ENCODE results near the gene SNAP25. TPM values are rescaled to one million over a fixed set of nuclear protein-coding genes. Genes with fewer than 3 reads are reported as not detected.
A peak's percentile ranks its signal among the peaks of the same experiment; 100 is the strongest.

SNAP25 gene
- total and polyA plus RNA-seq, 10 of the 15 experiments (the other 5 are each of a cell fraction or from before 2014, with no cell fraction given) = not detected

DNA sequence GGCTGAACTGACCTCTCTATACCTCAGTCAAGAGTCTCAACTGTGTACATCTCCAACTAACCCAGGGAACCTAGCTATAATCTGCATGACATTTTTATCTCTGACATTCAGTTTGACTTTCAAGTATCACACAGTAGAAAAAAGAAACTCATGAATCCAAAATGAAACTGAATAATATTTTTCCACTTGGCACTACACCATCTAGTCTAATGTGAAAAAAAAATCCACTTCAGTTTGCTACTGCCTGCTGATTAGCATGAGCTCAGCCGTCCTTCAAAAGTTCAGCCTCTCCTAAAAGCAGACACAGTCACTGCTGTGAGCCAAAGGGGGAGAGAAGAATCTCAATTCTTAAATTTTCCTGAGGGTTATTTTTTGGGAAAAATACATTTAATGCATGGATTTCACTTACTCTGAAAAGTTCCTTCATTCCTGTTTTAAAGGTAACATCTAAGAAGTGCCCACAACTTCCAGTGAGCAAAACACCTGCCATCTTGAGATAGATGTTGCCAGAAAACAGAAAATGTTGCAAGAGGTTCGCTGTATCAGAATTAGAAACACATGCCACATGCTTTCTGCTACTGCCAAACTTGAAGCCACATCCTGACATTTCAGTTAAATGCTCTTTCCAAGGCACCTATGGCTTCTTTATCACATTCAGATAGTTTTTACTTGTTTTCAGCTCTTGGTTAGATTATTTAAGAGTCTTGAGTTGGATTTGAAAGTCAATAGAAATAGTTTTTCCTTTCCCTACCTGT is 120.0 kb downstream of the SNAP25 start:
- peak; percentile 48 for ATAC-seq
- 22% methylated on average over 2 of the region's 2 CpGs for whole genome bisulfite sequencing (ENCODE audit: insufficient coverage, insufficient replicate concordance, low lambda C conversion rate, missing lambda C conversion rate)
- POLR2A ChIA-PET = interaction anchor here (1.9 kb wide), 1 partner anchor 9 kb away, joined by 6 read pairs; no protein-coding TSS in a partner anchor

More for the DNA sequence above, 120.0 kb downstream of the SNAP25 start:
- no TSS peak for BruUV-seq (replicated peaks)
- FAIRE-seq (no peak), DNase-seq (ENCODE audit: low read depth, low spot score) (no peak)
- Histone ChIP-seq H3K36me3 (ENCODE audit: control insufficient read depth in 2 of 2, insufficient read depth in 2 of 2, low read length in 1 of 2) (no peaks in the 10 kb centered on the region), H4K20me1 (ENCODE audit: control insufficient read depth, insufficient read depth) (no peaks in the 10 kb centered on the region), H3K9me3 (replicated peaks; ENCODE audit: control insufficient read depth, insufficient read depth, low read length) (no peaks in the 10 kb centered on the region; the same call in 2 of the 3 replicates), H3K4me2 (ENCODE audit: control insufficient read depth, insufficient read depth) (no peak overlapping the region), H3K79me2 (ENCODE audit: control insufficient read depth, insufficient read depth, low read length) (no peaks in the 10 kb centered on the region), H3K4me3 (no peak overlapping the region), H3K9ac (ENCODE audit: control insufficient read depth, insufficient read depth, low read length) (no peak overlapping the region), H3K27me3 (replicated peaks in 1 of 2; ENCODE audit: control insufficient read depth in 2 of 2, insufficient read depth in 2 of 2, low read length in 1 of 2) (peaks cover 0 to 2% of the 10 kb centered on the region in 2 experiments; a peak in 1 of 4 replicates), H3K4me1 (ENCODE audit: control insufficient read depth, insufficient read depth, low read length) (no peaks in the 10 kb centered on the region), H3K27ac (ENCODE audit: control insufficient read depth, insufficient read depth) (no peak overlapping the region), H2AFZ (ENCODE audit: control insufficient read depth, low read depth, low read length) (no peak overlapping the region)
- intact Hi-C loops (cut with micrococcal nuclease; ENCODE audit: unreplicated experiment) (no loop called here), in situ Hi-C loops (cut with MboI) (no loop called here)
- SMC1A ChIA-PET (ENCODE audit: uncharacterized antibody, unreplicated experiment) = interaction anchor here (0.6 to 4.0 kb wide), 6 partner anchors 10 to 75 kb away, joined by 3 to 35 read pairs (median 4); no protein-coding TSS in a partner anchor
- RAD21 ChIA-PET (ENCODE audit: unreplicated experiment) = interaction anchor here (1.3 to 1.4 kb wide), 2 partner anchors 9 to 74 kb away, joined by 3 to 4 read pairs; no protein-coding TSS in a partner anchor
- CTCF ChIA-PET = interaction anchor here (0.6 to 2.7 kb wide), 6 partner anchors 8 to 360 kb away, joined by 3 to 9 read pairs (median 4); no protein-coding TSS in a partner anchor
- TF ChIP-seq ZZZ3 (IDR thresholded peaks at IDR 0.05; ENCODE audit: control insufficient read depth, insufficient read length, low read depth) = no peak
- no peak for TF ChIP-seq PAX8 (IDR thresholded peaks at IDR 0.05)
- TF ChIP-seq HDAC2 (IDR thresholded peaks at IDR 0.05) = no peak
- TF ChIP-seq, protein P1, sequence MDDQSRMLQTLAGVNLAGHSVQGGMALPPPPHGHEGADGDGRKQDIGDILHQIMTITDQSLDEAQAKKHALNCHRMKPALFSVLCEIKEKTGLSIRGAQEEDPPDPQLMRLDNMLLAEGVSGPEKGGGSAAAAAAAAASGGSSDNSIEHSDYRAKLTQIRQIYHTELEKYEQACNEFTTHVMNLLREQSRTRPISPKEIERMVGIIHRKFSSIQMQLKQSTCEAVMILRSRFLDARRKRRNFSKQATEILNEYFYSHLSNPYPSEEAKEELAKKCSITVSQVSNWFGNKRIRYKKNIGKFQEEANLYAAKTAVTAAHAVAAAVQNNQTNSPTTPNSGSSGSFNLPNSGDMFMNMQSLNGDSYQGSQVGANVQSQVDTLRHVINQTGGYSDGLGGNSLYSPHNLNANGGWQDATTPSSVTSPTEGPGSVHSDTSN (IDR thresholded peaks at IDR 0.05; ENCODE audit: insufficient replicate concordance, low read depth, low read length) = no peak
- TF ChIP-seq, protein P2, sequence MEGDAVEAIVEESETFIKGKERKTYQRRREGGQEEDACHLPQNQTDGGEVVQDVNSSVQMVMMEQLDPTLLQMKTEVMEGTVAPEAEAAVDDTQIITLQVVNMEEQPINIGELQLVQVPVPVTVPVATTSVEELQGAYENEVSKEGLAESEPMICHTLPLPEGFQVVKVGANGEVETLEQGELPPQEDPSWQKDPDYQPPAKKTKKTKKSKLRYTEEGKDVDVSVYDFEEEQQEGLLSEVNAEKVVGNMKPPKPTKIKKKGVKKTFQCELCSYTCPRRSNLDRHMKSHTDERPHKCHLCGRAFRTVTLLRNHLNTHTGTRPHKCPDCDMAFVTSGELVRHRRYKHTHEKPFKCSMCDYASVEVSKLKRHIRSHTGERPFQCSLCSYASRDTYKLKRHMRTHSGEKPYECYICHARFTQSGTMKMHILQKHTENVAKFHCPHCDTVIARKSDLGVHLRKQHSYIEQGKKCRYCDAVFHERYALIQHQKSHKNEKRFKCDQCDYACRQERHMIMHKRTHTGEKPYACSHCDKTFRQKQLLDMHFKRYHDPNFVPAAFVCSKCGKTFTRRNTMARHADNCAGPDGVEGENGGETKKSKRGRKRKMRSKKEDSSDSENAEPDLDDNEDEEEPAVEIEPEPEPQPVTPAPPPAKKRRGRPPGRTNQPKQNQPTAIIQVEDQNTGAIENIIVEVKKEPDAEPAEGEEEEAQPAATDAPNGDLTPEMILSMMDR (IDR thresholded peaks at IDR 0.05 in 2 of 3, conservative IDR thresholded peaks at IDR 0.05 in 1 of 3; ENCODE audit: control insufficient read depth in 2 of 3, extremely low read depth in 1 of 3, insufficient read depth in 1 of 3, low read depth in 3 of 3, low read length in 3 of 3) = no peak
- no peak for TF ChIP-seq CHD2 (IDR thresholded peaks at IDR 0.05; ENCODE audit: borderline replicate concordance, low read depth, low read length)
- TF ChIP-seq, protein P3, sequence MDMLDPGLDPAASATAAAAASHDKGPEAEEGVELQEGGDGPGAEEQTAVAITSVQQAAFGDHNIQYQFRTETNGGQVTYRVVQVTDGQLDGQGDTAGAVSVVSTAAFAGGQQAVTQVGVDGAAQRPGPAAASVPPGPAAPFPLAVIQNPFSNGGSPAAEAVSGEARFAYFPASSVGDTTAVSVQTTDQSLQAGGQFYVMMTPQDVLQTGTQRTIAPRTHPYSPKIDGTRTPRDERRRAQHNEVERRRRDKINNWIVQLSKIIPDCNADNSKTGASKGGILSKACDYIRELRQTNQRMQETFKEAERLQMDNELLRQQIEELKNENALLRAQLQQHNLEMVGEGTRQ (IDR thresholded peaks at IDR 0.05; ENCODE audit: borderline replicate concordance, low read depth, low read length) = no peak
